K562 (cell line): ENCODE data around the gene BBC3. TPM values are rescaled to one million over a fixed set of nuclear protein-coding genes. Genes with fewer than 3 reads are reported as not detected.

ENCODE experiments used
- ARID2 ChIP-seq: fragments of 450-650 bp; IDR thresholded peaks from 2 replicates; pipeline ENCODE4 v1.6.1; 2017; ENCODE audit warnings: antibody characterized with exemption, mild to moderate bottlenecking
- CEBPB ChIP-seq: fragments of 450-650 bp; IDR thresholded peaks from 2 replicates; pipeline ENCODE4 v1.6.1; 2016; ENCODE audit warnings: missing genetic modification characterization, missing compliant biosample characterization
- CHAMP1 ChIP-seq: fragments of 450-650 bp; IDR thresholded peaks from 2 replicates; pipeline ENCODE4 v1.6.1; 2016; ENCODE audit warnings: mild to moderate bottlenecking
- CREB5 ChIP-seq: fragments of 250-450 bp; sonication (Bioruptor Pico); IDR thresholded peaks from 2 replicates; pipeline ENCODE4 v1.5.0; 2020; ENCODE audit warnings: mild to moderate bottlenecking
- FOXJ3 ChIP-seq: sonication (generic); formaldehyde crosslinking; IDR thresholded peaks from 2 replicates; pipeline ENCODE4 v1.4.0; 2020; ENCODE audit warnings: mild to moderate bottlenecking, missing genetic modification reagents
- KDM4B ChIP-seq, 2 experiments: fragments of 450-650 bp in 1 of 2; sonication (generic) in 1 of 2; IDR thresholded peaks; 2 replicates each; pipeline ENCODE4 v1.6.1; 2016 to 2017; ENCODE audit warnings: borderline replicate concordance in 2 of 2, antibody characterized with exemption in 1 of 2, low read depth in 1 of 2, mild to moderate bottlenecking in 1 of 2
- MCM5 ChIP-seq: fragments of 450-650 bp; IDR thresholded peaks from 2 replicates; pipeline ENCODE4 v1.6.1; 2016; ENCODE audit warnings: low read depth
- MNT ChIP-seq, 2 experiments: fragments of 450-650 bp; conservative IDR thresholded peaks; 2 replicates each; pipeline ENCODE4 v1.6.1; 2017; ENCODE audit warnings: mild to moderate bottlenecking in 2 of 2, moderate library complexity in 2 of 2
- NCOA4 ChIP-seq: fragments of 450-650 bp; IDR thresholded peaks from 2 replicates; pipeline ENCODE4 v1.6.1; 2018; ENCODE audit warnings: mild to moderate bottlenecking; ENCODE audit not compliant: partially characterized antibody
- POLR3A ChIP-seq: IDR thresholded peaks from 2 replicates; pipeline ENCODE4 v1.6.1; 2011; ENCODE audit warnings: borderline replicate concordance, mild to moderate bottlenecking, moderate library complexity; ENCODE audit not compliant: insufficient read length, insufficient read depth; ENCODE audit errors: extremely low read depth
- PPARD ChIP-seq: fragments of 250-450 bp; sonication (Bioruptor Pico); IDR thresholded peaks from 2 replicates; pipeline ENCODE4 v1.8.0; 2022; ENCODE audit warnings: inconsistent platforms, mild to moderate bottlenecking, moderate library complexity
- RAD21 ChIP-seq, 2 experiments: fragments of 250-450 bp in 1 of 2; fragments of 450-650 bp in 1 of 2; sonication (Bioruptor Pico) in 1 of 2; formaldehyde crosslinking in 1 of 2; IDR thresholded peaks in 1 of 2; conservative IDR thresholded peaks in 1 of 2; 2 replicates each; pipeline versions ENCODE4 v1.4.0 to v1.8.0; 2020 to 2022; ENCODE audit warnings: mild to moderate bottlenecking in 2 of 2, moderate library complexity in 1 of 2
- ZNF436 ChIP-seq: fragments of 250-450, 450-650 bp; sonication (Bioruptor Pico); formaldehyde crosslinking; IDR thresholded peaks from 2 replicates; pipeline ENCODE4 v1.7.0; 2020; ENCODE audit warnings: mild to moderate bottlenecking
- ZNF592 ChIP-seq: fragments of 450-650 bp; IDR thresholded peaks from 2 replicates; pipeline ENCODE4 v1.6.1; 2017; ENCODE audit warnings: antibody characterized with exemption, mild to moderate bottlenecking
- ZNF717 ChIP-seq: fragments of 250-450 bp; sonication (Bioruptor Pico); IDR thresholded peaks from 2 replicates; pipeline ENCODE4 v1.5.0; 2021
- polyA plus RNA-seq, 8 experiments: library from polyadenylated mRNA; depleted of rRNA in 4 of 8; stranded (reverse) in 5 of 8; unstranded in 3 of 8; fragments of >200 nt; fragmentation: Nextera tagmentation in 2 of 8; fragmentation: Illumina TruSeq in 1 of 8; extraction: Ambion mirVana in 2 of 8; extraction: Trizol in 1 of 8; gene quantifications; 2 replicates each; pipeline versions ENCODE4 v1.2.1 to v1.2.3, GENCODE V29; 2011 to 2014; ENCODE audit warnings: inconsistent platforms in 1 of 8, missing spikeins in 1 of 8
- total RNA-seq, 7 experiments: library from RNA; depleted of rRNA in 6 of 7; stranded (reverse); fragments of >200 nt in 6 of 7; fragmentation: Illumina TruSeq in 2 of 7; extraction: Trizol in 2 of 7; gene quantifications; 2 replicates each; pipeline versions ENCODE4 v1.2.1 to v1.2.3, GENCODE V29; 2011 to 2021; ENCODE audit warnings: low replicate concordance in 1 of 7

Gene BBC3
- total and polyA plus RNA-seq, 9 of the 15 experiments (the other 6 are each of a cell fraction or from before 2014, with no cell fraction given) = 0.15 to 30.7 (median 4.8) TPM

GRCh38 chr19:47243776-47244547 lies 13.0 kb upstream of the BBC3 start (continued):
- TF ChIP-seq CREB5 (CRISPR knock-in tag) (no peak), ZNF436 (CRISPR knock-in tag) (no peak), ZNF592 (peak; percentile 95), ZNF717 (no peak), POLR3A (no peak), CHAMP1 (0 out of 2 replicates have a peak, but pooled peaks have one; percentile 16), MCM5 (peak; percentile 43; the same call in 1 of the 2 replicates), KDM4B (IDR thresholded peaks at IDR 0.05; ENCODE audit: borderline replicate concordance in 2 of 2, low read depth in 1 of 2) (peak in 1 of 2 experiments; percentile 25; a peak in 1 of 4 replicates), PPARD (no peak), MNT (conservative IDR thresholded peaks at IDR 0.05) (peak; percentile 84 to 92), CEBPB (tag) (peak; percentile 98), RAD21 (CRISPR knock-in tag; conservative IDR thresholded peaks at IDR 0.05 in 1 of 2, IDR thresholded peaks at IDR 0.05 in 1 of 2) (peak; percentile 97 to 99), NCOA4 (peak; percentile 88), FOXJ3 (CRISPR knock-in tag) (no peak), ARID2 (peak; percentile 61)
